Neural cell (in vitro differentiated cells): ENCODE data around the gene TXNL4B.

ENCODE experiments used
- EZH2 ChIP-seq: fragments of 200-600, 300-800 bp; shearing (Covaris generic), sonication (generic); IDR thresholded peaks from 2 replicates; pipeline ENCODE4 v1.6.1; 2014; ENCODE audit warnings: antibody characterized with exemption, low read length, borderline replicate concordance, mild to moderate bottlenecking; ENCODE audit not compliant: insufficient read depth, poor library complexity, severe bottlenecking
- POLR2AphosphoS5 ChIP-seq: IDR thresholded peaks from 2 replicates; pipeline ENCODE4 v1.6.1; 2012
- RAD21 ChIP-seq: fragments of 450-650 bp; conservative IDR thresholded peaks from 2 replicates; pipeline ENCODE4 v1.6.1; 2014; ENCODE audit warnings: antibody characterized with exemption, mild to moderate bottlenecking, moderate library complexity
- TAF1 ChIP-seq: IDR thresholded peaks from 2 replicates; pipeline ENCODE4 v1.6.1; 2012; ENCODE audit warnings: low read depth
- TF ChIP-seq, protein P1 (sequence below): fragments of 450-650 bp; IDR thresholded peaks from 2 replicates; pipeline ENCODE4 v1.5.1; 2014; ENCODE audit warnings: antibody characterized with exemption, mild to moderate bottlenecking, moderate library complexity; ENCODE audit not compliant: poor library complexity, severe bottlenecking

- TF ChIP-seq RAD21 = no peak
- no peak for TF ChIP-seq POLR2AphosphoS5
- no peak for TF ChIP-seq TAF1
- TF ChIP-seq, protein P1, sequence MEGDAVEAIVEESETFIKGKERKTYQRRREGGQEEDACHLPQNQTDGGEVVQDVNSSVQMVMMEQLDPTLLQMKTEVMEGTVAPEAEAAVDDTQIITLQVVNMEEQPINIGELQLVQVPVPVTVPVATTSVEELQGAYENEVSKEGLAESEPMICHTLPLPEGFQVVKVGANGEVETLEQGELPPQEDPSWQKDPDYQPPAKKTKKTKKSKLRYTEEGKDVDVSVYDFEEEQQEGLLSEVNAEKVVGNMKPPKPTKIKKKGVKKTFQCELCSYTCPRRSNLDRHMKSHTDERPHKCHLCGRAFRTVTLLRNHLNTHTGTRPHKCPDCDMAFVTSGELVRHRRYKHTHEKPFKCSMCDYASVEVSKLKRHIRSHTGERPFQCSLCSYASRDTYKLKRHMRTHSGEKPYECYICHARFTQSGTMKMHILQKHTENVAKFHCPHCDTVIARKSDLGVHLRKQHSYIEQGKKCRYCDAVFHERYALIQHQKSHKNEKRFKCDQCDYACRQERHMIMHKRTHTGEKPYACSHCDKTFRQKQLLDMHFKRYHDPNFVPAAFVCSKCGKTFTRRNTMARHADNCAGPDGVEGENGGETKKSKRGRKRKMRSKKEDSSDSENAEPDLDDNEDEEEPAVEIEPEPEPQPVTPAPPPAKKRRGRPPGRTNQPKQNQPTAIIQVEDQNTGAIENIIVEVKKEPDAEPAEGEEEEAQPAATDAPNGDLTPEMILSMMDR = no peak
- no peak for TF ChIP-seq EZH2
Measured at GRCh38 chr16:72072514-72073342, 20.7 kb downstream of the TXNL4B start.
